Mucosa of gallbladder (tissue), 1 donor: Measurements from ENCODE around the gene CPN2. TPM values are rescaled to one million over a fixed set of nuclear protein-coding genes. Genes with fewer than 3 reads are reported as not detected.

Experiments used
- DNase-seq: peaks from one replicate; pipeline ENCODE4 v3.0.0-alpha.2; 2020; ENCODE audit warnings: low spot score
- total RNA-seq: library from RNA; stranded (reverse); gene quantifications from one replicate; pipeline ENCODE4 v1.2.1, GENCODE V29; 2021
- donor health status: DM: no; HTN: no; CAD: no.

Gene CPN2
- total RNA-seq, 1 donor from 2014 or later = 0.12 TPM

GRCh38 chr3:194328942-194329582 is 22.1 kb downstream of the CPN2 start:
- DNase-seq = no peak

GRCh38 chr3:194328053-194328657 is 23.0 kb downstream of the CPN2 start:
- DNase-seq = no peak

- DNase-seq = no peak
These were observed 23.7 kb downstream of the CPN2 start for GRCh38 chr3:194327218-194328052.

DNA sequence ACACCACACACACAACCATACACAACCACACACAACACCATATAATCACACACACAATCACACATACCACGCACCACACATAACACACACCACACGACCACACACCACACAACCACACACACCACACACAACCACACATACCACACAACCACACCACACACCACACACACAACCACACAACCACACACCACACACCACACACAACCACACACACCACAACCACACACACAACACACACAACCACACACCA is 24.2 kb downstream of the CPN2 start:
- no peak for DNase-seq

- DNase-seq = no peak
These were observed 24.7 kb downstream of the CPN2 start for GRCh38 chr3:194326192-194326967.

DNA sequence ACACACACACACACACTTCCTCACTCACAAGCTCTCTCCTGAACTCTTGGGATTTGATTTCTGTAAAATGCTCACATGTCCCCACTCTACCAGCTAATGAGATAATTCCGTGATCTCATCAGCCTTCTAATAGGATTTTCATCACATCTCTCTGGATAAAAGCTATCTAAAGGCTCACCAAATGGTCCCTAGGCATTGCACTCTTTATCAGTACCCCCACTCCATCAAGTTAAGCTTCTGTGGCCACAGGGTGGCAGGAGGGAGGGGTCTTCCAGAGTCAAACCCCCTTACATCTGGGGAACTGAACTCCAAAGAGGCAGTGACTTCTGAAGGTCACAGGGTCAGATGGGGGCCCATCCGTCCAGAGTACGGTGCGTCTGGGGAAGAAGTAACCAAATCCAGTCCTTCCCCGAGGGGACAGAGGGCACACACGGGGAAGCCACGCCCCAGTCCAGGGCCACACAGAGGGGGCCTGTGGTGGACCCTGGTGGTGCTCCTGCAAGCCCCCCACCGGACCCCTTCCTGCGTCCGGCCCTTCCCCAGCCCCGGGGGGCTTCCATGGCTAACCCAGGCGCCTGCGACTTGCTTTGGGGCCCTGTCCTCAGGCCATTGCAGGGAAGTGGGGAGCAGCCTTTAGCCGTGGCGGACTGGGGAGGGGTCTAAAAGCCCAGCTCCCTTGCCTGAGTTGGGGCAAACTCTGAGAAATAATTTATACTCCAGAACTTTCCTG is 25.5 kb downstream of the CPN2 start:
- DNase-seq = no peak

GRCh38 chr3:194324823-194325327 is 26.3 kb downstream of the CPN2 start:
- no peak for DNase-seq

DNA sequence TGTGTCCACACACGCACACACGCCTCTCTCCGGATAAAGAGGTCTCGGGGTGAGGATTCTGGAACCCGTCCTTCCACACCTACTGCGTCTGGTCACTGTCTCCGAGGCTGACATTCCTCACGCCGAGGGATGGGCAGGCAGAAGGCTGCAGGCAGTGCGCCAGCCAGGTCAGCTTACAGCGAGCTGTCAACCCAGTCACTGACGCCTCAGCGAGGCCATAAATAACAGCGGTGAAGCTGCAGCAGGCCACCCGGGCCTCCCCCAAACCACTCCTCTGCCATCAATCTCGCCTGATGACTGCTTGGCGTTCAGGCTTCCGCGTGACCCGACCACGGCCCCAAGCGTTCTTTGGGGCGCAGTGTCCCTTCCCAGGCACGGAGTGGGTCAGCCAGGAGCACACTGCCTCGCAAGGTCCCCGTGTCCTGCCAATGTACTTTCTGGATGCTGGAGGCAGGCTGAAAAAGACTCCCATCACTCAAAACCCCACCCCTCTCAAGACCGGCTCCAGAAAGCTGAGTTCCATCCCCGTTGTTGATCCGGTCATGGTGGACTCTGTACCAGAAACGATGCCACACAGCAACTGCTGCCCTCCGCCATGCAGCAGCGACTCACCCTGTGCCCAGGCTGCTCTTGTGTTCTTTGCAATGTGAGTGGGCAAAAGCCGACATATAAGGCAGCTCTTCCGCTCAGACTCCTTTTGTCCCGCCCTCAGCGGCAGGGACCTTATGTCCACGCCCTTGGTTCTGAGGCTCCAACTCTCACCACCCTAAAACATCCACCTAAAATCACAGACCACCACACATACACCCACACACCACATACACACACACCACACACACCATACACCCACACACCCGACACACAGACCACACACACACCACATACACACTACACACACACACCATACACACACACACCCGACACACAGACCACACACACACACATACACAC is 27.1 kb downstream of the CPN2 start:
- peak; percentile 86 for DNase-seq

- peak; percentile 70 for DNase-seq
These were observed 28.4 kb downstream of the CPN2 start for GRCh38 chr3:194322678-194323211.

- peak; percentile 47 for DNase-seq
These were observed 29.2 kb downstream of the CPN2 start for GRCh38 chr3:194321693-194322640.

- DNase-seq = peak; percentile 75
These were observed 30.3 kb downstream of the CPN2 start for GRCh38 chr3:194320744-194321243.

DNA sequence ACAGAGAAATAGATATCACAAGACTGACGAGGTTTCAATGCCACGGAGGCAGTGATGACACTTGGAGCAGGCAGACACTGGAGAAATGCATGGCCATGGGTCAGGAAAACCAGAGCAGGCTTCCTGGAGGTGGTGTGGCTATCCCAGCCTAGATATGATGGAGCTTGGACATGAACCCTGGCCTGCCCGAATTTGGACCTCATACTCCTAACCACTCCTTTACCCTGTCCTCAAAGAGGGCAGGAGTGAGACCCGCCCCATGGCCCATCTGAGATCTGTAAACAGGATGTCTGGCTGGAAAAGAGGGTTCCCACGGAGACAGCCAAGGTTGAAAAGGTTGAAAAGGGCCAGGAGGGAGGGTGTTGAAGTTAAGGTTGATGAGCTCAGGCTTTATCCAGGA is 31.0 kb downstream of the CPN2 start:
- DNase-seq = no peak

- DNase-seq = no peak
These were observed 32.5 kb downstream of the CPN2 start for GRCh38 chr3:194318511-194319161.

DNA sequence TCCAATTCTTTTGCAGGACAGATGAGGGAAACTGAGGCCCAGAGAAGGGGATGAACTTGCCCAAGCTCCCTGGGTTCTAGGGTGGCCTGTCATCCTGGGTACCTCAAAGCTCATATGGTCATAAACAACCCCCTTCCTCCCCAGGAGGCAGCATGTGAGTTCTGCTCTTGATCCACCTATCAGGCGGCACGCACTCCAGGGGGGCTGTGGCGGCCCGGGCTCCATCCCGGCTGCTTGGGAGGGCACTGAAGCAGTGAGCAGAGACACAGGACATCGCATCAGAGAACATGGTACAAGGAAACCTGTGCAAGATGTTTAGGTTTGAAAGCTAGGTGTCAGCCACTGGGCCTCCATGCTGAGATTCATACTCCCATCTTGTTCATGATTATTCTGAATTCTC is 34.2 kb downstream of the CPN2 start:
- no peak for DNase-seq

GRCh38 chr3:194315965-194316361 is 35.2 kb downstream of the CPN2 start:
- DNase-seq = no peak

DNA sequence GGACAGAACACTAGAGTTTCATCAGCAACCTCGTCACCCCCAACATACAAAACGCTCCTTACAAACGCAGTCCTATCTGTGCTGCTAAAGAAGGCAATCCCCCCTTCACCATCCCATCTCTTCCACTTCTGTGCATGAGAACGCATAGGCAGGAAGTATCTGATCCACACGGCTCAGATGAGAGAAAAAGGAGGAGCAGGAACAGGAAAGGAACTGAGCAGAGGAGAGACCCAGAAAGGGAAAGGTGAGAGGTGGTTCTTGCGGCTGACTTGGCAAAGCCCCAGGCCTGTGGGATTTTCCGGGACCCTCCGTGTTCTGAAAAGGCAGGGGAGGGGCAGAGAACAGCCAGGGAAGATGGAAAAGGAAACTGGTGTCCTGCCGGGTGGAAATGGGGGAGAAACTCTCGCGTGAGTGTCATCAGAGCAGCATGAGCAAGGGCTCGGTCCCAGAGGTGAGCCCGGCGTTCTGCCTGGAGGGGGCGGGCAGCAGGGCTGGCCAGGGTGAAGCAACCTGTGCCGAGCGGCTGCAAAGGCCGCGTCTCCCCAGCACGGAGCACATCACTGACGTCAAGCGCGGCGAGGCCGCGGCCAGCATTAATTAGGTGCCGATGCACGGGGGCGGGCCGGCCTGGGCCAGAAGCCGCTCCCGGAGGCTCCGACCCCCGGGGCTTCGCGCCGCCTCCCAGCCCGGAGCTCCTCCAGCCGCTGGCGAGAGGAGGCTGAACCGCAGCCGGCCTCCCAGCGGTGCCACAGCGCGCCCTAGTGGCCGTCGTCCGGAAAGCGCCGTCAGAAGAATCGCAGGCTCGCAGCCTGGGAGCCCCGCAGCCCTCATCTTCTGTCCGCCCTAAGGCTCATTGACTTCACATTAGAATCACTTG is 35.8 kb downstream of the CPN2 start:
- peak; percentile 85 for DNase-seq

DNA sequence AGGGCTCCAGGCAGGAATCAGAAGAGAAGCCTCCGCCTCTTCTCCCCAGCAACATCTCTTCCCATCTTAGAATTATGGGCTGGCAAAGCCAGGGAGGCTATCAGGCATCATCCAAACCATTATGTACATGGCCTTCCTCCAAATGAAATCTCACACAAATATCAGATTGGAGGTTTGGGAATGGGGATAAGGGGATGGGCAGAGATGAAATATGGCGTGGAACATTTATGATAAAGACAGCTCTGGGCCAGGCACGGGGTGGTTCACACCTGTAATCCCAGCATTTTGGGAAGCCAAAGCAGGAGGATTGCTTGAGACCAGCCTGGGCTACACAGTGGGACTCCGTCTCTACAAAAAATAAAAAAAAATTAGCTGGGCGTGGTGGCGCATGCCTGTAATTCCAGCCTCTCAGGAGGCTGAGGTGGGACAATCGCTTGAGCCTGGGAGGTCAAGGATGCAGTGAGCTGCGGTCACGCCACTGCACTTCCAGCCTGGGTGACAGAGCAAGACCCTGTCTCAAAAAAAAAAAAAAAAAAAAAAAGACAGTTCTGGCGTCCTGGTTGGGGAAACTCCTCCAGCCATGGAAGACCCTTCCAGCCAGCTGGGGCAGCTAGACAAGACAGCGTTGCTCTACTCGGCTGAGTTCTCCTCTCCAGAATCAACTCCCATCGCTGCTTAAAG is 36.6 kb downstream of the CPN2 start:
- no peak for DNase-seq
